ENCODE data around the gene STK24.
A peak's percentile ranks its signal among the peaks of the same experiment; 100 is the strongest.

STK24 gene

DNA sequence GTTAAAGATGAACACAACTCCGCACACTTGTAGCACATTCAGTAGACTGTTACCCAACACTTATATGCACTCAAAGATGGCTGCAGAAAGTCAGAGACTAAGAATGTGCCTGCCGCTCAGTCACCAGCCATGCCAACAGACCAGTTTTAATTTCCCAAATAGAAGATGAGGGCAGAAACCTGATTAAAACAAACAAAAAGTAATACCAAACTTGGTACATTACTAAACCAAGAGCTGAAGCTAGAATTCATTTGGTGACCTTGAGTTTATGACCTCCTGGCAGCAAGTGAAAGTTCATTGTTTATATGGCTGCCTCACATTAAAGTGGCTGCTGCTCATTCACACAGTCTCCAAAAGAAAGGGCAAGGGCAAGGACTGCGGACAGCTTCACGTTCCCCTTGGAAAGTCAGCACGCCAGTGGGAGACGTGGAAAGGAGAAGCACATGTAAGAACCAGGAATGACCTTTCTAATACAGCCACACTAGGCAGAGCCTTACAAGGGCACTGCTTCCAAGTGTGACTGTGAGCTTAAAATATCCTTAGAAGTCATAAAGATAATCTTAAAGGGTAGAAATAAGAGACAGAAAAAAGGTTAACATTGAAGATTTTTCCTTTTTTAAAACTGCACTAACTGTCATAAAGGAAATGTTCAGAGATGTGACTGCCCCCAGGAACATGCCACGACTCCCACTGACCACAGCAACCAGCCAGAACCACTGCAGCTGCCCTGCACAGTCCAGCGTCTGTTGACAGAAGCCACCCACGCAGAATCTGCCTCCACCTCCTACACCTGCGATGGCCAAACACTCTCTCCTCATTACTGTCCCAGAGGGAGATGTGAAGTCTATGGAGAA lies 73.5 kb downstream of the STK24 start:
- Histone ChIP-seq H3K27ac (ENCODE audit: low read depth, low read length, severe bottlenecking) (no peak overlapping the region), H3K4me1 (ENCODE audit: control insufficient read depth, insufficient read depth, low read length, poor library complexity, severe bottlenecking) (peaks cover 20% of the 10 kb centered on the region), H3K9me3 (ENCODE audit: control insufficient read depth, low read length) (no peaks in the 10 kb centered on the region), H3K36me3 (ENCODE audit: control insufficient read depth, insufficient read depth, low read length) (peaks cover 48% of the 10 kb centered on the region), H3K4me3 (ENCODE audit: extremely low read depth, insufficient read depth, low read length, poor library complexity, severe bottlenecking) (no peak overlapping the region)
- 96 to 100% methylated on average over 4 to 5 of the region's 10 CpGs for WGBS, 2 experiments (ENCODE audit: insufficient coverage in 2 of 2)

DNA sequence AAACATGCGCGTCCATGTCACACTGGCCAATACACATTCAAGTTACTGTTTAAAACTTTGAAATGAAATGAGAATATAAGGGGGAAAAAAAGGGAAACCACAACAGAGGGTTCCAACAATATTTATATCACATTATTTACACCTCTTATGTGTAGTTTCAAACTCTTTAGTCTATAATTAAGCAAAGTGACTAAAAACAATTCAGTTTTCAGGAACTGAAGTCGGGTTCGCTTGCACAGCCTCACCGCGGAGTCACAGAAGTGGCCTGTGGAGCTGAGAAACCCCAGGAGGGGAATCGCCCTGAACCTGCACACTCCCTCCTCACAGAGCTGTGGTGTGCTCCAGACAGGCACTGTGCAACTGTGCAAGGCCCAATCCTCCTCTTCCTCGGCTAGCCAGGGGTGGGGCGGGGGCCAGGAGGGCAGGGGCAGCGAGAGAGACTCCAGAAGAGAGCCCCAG lies 75.9 kb downstream of the STK24 start:
- H3K36me3 ChIP-seq (ENCODE audit: control insufficient read depth, insufficient read depth, low read length), result peaks cover 51% of the 10 kb centered on the region
- WGBS, 2 experiments (ENCODE audit: insufficient coverage in 2 of 2), result 95 to 97% methylated on average over 6 of the region's 10 CpGs
- no peak overlapping the region for H3K27ac ChIP-seq (ENCODE audit: low read depth, low read length, severe bottlenecking)
- H3K9me3 ChIP-seq (ENCODE audit: control insufficient read depth, low read length), result no peaks in the 10 kb centered on the region
- H3K4me3 ChIP-seq (ENCODE audit: extremely low read depth, insufficient read depth, low read length, poor library complexity, severe bottlenecking), result no peak overlapping the region
- H3K4me1 ChIP-seq (ENCODE audit: control insufficient read depth, insufficient read depth, low read length, poor library complexity, severe bottlenecking), result peaks cover 3% of the 10 kb centered on the region

DNA sequence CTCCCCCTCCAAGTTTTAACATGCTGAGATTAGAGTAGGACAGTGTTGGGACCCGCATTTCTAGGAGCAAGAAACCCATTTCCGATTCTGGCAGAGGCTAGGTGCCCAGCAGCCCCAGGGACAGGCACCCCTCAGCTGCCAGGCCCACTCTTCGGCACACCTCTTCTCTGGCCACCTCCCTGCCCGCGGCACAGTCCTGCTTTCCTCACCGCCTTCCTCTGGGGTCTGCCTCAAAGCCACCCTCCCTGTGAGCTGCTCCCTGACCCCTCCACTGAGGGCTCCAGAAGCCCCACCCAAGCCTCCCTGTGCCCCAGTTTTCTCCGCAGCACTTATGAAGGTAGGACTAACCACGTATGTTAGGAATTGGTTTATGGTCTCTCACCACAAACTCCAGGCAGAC lies 79.9 kb downstream of the STK24 start:
- peaks cover 27% of the 10 kb centered on the region for H3K36me3 ChIP-seq (ENCODE audit: control insufficient read depth, insufficient read depth, low read length)
- peaks cover 3% of the 10 kb centered on the region for H3K4me1 ChIP-seq (ENCODE audit: control insufficient read depth, insufficient read depth, low read length, poor library complexity, severe bottlenecking)
- H3K9me3 ChIP-seq (ENCODE audit: control insufficient read depth, low read length), result no peaks in the 10 kb centered on the region
- WGBS, 2 experiments (ENCODE audit: insufficient coverage in 2 of 2), result 94% methylated on average over 5 to 7 of the region's 8 CpGs
- no peak overlapping the region for H3K4me3 ChIP-seq (ENCODE audit: extremely low read depth, insufficient read depth, low read length, poor library complexity, severe bottlenecking)
- H3K27ac ChIP-seq (ENCODE audit: low read depth, low read length, severe bottlenecking), result no peak overlapping the region

DNA sequence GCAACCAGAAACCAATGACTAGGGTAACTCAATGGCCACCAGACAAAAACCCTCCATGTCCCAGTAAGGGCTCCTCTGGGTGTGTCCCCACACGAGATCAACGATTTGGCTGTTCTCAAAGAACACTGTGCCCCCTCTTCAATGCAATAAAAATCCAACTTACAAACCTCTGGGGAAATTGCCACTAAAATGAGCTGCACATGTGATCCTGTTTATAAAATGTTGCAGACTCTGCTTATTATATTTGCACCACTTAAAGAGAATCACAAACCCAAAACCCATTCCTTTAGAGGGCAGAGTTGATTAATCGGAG lies 80.5 kb downstream of the STK24 start:
- Histone ChIP-seq H3K4me3 (ENCODE audit: extremely low read depth, insufficient read depth, low read length, poor library complexity, severe bottlenecking) (no peak overlapping the region), H3K27ac (ENCODE audit: low read depth, low read length, severe bottlenecking) (peak overlapping the region; percentile 16), H3K36me3 (ENCODE audit: control insufficient read depth, insufficient read depth, low read length) (peaks cover 27% of the 10 kb centered on the region), H3K9me3 (ENCODE audit: control insufficient read depth, low read length) (no peaks in the 10 kb centered on the region), H3K4me1 (ENCODE audit: control insufficient read depth, insufficient read depth, low read length, poor library complexity, severe bottlenecking) (peaks cover 3% of the 10 kb centered on the region)
- 73 to 100% methylated on average over 2 of the region's 3 CpGs for WGBS, 2 experiments (ENCODE audit: insufficient coverage in 2 of 2)

DNA sequence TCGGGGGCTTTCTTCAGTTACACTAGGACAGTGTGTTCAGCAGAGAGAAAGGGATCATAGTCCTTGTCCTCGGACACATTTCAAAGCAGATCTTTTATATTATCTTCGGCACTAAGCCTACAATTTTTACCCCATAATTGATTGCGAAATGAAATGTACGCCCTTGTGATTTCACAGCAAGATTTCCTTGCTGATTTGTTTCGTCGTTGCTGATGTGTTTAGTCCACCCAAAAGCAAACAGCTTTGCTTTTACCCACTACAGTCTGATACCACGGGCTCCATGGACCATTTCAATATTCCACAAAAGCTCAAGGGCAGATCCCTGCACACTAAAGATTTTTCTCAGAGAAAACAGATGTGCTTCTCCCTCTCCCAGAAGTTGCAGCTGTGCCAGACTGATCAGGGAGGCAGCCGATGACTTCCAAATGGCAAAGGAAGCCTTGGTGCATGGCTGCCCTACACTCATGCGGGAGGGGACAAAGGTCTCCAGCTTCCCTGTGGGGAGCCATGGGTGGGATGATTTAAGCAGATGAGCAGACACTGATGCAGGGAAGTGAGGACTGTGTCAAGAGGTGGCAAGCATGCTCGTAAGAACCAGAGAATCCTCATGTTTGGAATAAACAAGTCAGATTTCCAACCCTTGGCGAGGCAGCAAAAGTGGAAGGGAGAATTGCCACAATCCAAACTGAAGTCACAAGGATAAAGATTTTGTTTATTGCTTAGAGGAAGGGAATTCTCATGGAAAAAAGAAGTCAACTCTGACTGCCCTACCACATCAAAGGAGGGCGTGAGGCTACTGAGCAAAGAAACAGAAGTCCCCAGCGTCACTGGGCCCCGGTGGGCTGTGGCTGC lies 81.1 kb downstream of the STK24 start:
- H3K4me1 ChIP-seq (ENCODE audit: control insufficient read depth, insufficient read depth, low read length, poor library complexity, severe bottlenecking), result peaks cover 3% of the 10 kb centered on the region
- H3K36me3 ChIP-seq (ENCODE audit: control insufficient read depth, insufficient read depth, low read length), result peaks cover 23% of the 10 kb centered on the region
- H3K9me3 ChIP-seq (ENCODE audit: control insufficient read depth, low read length), result no peaks in the 10 kb centered on the region
- WGBS, 2 experiments (ENCODE audit: insufficient coverage in 2 of 2), result 82% methylated on average over 10 to 13 of the region's 15 CpGs
- H3K27ac ChIP-seq (ENCODE audit: low read depth, low read length, severe bottlenecking), result peak overlapping the region; percentile 16
- no peak overlapping the region for H3K4me3 ChIP-seq (ENCODE audit: extremely low read depth, insufficient read depth, low read length, poor library complexity, severe bottlenecking)

DNA sequence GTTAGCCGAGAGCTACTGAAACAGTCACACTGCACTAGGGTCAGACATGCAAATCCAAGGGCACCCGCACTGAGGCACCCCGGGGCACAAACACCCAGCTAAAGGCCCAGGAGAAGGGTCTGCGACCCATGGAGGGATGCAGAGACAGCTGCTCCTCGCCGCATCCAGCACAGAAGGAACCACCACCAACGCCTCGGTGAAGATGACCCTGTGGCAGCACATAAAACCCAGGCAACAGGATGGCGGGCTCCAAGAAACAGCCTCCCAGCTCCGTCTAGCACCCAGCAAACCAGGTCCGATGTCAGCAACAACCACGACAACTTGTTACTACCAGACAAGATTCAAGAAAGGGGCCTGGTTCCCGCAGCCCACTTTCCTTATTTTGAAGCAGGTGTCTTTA lies 82.1 kb downstream of the STK24 start:
- Histone ChIP-seq H3K36me3 (ENCODE audit: control insufficient read depth, insufficient read depth, low read length) (peaks cover 15% of the 10 kb centered on the region), H3K4me3 (ENCODE audit: extremely low read depth, insufficient read depth, low read length, poor library complexity, severe bottlenecking) (no peak overlapping the region), H3K27ac (ENCODE audit: low read depth, low read length, severe bottlenecking) (no peak overlapping the region), H3K4me1 (ENCODE audit: control insufficient read depth, insufficient read depth, low read length, poor library complexity, severe bottlenecking) (peaks cover 3% of the 10 kb centered on the region), H3K9me3 (ENCODE audit: control insufficient read depth, low read length) (no peaks in the 10 kb centered on the region)
- 92 to 95% methylated on average over 13 of the region's 13 CpGs for WGBS, 2 experiments (ENCODE audit: insufficient coverage in 2 of 2)

DNA sequence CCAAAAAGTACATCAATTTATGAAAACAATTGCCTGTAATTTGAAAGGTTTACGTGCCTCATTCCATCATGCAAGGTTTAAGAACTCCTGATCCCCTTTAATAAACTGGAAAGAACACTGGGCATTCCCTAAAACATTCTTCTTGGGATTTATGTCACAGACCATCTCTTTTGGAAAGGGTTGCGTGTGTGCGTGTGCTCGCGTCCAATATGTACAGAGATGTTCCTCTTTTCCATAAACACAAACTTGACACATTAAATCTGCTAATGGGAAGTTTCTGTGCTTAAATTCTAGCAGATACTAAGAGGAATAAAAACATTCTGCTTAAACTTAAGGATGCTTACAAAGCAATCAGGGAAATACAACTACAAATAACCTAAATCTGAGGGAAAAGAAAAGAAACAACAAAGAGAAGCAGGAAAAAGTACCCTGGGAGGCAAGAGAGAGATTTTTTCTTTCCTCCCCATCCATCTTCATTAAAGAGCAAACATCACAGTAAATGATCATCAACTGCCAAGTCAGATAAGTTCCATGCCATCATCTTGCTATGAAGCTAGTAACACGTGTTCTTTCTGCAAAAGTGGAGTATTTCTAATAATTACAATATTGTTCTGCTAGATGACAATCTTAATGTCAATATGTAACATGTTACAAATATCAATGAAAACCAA lies 83.7 kb downstream of the STK24 start:
- Histone ChIP-seq H3K4me3 (ENCODE audit: extremely low read depth, insufficient read depth, low read length, poor library complexity, severe bottlenecking) (no peak overlapping the region), H3K4me1 (ENCODE audit: control insufficient read depth, insufficient read depth, low read length, poor library complexity, severe bottlenecking) (peaks cover 6% of the 10 kb centered on the region), H3K36me3 (ENCODE audit: control insufficient read depth, insufficient read depth, low read length) (peaks cover 3% of the 10 kb centered on the region), H3K9me3 (ENCODE audit: control insufficient read depth, low read length) (no peaks in the 10 kb centered on the region), H3K27ac (ENCODE audit: low read depth, low read length, severe bottlenecking) (no peak overlapping the region)
- 78 to 100% methylated on average over 1 to 2 of the region's 6 CpGs for WGBS, 2 experiments (ENCODE audit: insufficient coverage in 2 of 2)

DNA sequence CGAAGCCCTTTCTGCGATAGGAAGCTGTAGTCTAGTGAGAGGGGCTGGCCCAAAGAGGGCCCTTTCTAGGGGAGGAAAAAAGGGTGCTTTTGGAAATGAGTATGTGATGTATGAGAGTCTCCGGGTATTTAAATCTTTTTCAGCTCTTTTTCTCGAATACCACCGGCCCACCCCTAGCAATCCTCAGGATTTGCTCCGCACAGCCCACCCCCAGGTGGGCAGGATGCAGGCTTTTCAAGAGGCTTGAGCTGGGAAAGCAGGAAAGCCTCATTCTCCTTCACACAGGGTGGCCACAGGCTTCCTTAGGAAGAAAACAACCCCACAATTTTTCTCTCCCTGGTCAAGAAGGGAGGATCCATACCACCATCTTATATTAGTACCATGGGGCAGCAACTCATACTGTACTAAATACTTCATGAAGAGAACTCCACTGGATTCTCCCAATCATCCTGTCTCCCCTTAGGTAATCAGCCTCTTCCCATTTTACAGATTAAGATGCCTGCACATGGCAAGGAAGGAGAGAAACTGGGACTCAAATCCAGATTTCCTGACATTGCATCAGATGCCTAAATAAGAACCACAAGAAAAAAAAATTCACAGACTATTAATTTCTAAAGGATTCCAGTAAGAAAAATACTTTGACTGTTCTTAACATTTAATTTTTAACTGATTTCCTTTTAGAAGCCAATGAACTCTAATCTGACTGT lies 84.4 kb downstream of the STK24 start:
- H3K4me1 ChIP-seq (ENCODE audit: control insufficient read depth, insufficient read depth, low read length, poor library complexity, severe bottlenecking), result peaks cover 6% of the 10 kb centered on the region
- H3K36me3 ChIP-seq (ENCODE audit: control insufficient read depth, insufficient read depth, low read length), result peaks cover under 1% of the 10 kb centered on the region
- H3K4me3 ChIP-seq (ENCODE audit: extremely low read depth, insufficient read depth, low read length, poor library complexity, severe bottlenecking), result no peak overlapping the region
- no peak overlapping the region for H3K27ac ChIP-seq (ENCODE audit: low read depth, low read length, severe bottlenecking)
- 53 to 81% methylated on average over 3 to 4 of the region's 6 CpGs for WGBS, 2 experiments (ENCODE audit: insufficient coverage in 2 of 2)
- H3K9me3 ChIP-seq (ENCODE audit: control insufficient read depth, low read length), result no peaks in the 10 kb centered on the region

DNA sequence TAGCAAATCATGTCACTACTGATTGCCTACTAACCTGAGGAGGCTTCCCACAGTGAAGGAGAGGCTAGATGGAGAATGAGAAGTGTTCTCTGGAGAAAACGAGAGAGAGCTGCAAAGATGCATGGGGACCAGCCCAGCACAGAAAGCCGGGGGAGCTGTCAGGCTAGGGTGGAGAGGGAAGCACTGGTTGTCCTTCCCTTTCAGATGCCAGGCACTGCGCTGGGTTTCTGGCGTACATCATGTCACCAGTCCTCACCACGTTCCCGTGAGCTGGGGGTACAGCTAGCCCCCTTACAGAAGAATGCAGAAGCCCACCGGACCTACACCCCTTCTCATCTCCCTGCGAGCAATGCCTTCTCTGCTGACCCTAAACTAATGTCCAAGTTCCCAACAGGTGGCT lies 86.0 kb downstream of the STK24 start:
- no peaks in the 10 kb centered on the region for H3K36me3 ChIP-seq (ENCODE audit: control insufficient read depth, insufficient read depth, low read length)

DNA sequence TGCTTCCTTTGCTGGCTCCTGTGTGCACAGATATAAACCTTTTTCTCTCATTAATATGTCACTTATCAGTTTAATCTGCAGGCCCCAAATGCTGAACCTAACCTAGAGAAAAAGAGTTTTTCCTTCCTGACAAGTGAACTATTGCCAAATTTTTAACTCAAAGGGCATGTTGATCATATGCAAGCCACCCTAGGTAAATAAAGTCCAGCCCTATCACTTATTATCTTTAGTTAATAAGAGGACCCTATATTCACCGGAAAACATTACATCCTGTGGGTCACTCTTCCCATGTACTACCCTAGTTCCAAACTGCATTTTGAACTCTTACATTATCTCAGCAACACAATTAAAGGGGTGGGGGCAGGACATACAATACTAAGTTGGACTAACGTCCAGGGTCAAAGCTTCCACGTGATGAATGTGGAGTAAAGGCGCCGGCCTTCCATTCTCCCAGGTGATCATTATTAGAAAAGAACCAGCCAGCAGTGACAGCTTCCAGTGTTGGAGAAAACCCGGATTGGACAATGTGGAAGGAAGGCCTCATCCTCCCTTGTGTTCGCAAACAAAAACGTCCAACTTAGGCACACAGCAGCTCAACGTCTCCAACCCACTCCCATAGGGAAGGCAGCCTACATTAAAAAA lies 86.6 kb downstream of the STK24 start:
- no peaks in the 10 kb centered on the region for H3K36me3 ChIP-seq (ENCODE audit: control insufficient read depth, insufficient read depth, low read length)
- peaks cover 20% of the 10 kb centered on the region for H3K4me1 ChIP-seq (ENCODE audit: control insufficient read depth, insufficient read depth, low read length, poor library complexity, severe bottlenecking)
- H3K27ac ChIP-seq (ENCODE audit: low read depth, low read length, severe bottlenecking), result no peak overlapping the region
- no peak overlapping the region for H3K4me3 ChIP-seq (ENCODE audit: extremely low read depth, insufficient read depth, low read length, poor library complexity, severe bottlenecking)
- no peaks in the 10 kb centered on the region for H3K9me3 ChIP-seq (ENCODE audit: control insufficient read depth, low read length)
- 82 to 98% methylated on average over 4 to 5 of the region's 9 CpGs for WGBS, 2 experiments (ENCODE audit: insufficient coverage in 2 of 2)

More for the DNA sequence above, 86.0 kb downstream of the STK24 start:
- peaks cover 14% of the 10 kb centered on the region for H3K4me1 ChIP-seq (ENCODE audit: control insufficient read depth, insufficient read depth, low read length, poor library complexity, severe bottlenecking)
- H3K9me3 ChIP-seq (ENCODE audit: control insufficient read depth, low read length), result no peaks in the 10 kb centered on the region
- no peak overlapping the region for H3K4me3 ChIP-seq (ENCODE audit: extremely low read depth, insufficient read depth, low read length, poor library complexity, severe bottlenecking)
- 86 to 90% methylated on average over 4 to 7 of the region's 8 CpGs for WGBS, 2 experiments (ENCODE audit: insufficient coverage in 2 of 2)
- H3K27ac ChIP-seq (ENCODE audit: low read depth, low read length, severe bottlenecking), result no peak overlapping the region
